ENCODE measurements around the gene KCNAB3.
A peak's percentile ranks its signal among the peaks of the same experiment; 100 is the strongest.

The KCNAB3 gene

GRCh38 chr17:7883781-7884386 is 45.8 kb downstream of the KCNAB3 start:
- Histone ChIP-seq H3K4me1 (ENCODE audit: control insufficient read depth, insufficient read depth, low read length) (peaks cover 22% of the 10 kb centered on the region), H3K27ac (ENCODE audit: extremely low read depth, low read depth, low read length) (peak overlapping the region; percentile 35; the same call in 1 of the 2 replicates), H3K9me3 (ENCODE audit: control insufficient read depth, insufficient read depth, low read depth, low read length) (no peaks in the 10 kb centered on the region), H3K36me3 (ENCODE audit: control insufficient read depth in 2 of 2, insufficient read depth in 1 of 2, low read length in 2 of 2) (peaks cover 17 to 41% of the 10 kb centered on the region in 2 experiments), H3K4me3 (ENCODE audit: low read depth, low read length) (peak overlapping the region; percentile 55)
- POLR2A ChIA-PET = interaction anchor here (0.6 to 1.0 kb wide), 2 partner anchors 16 to 68 kb away, joined by 3 read pairs; no protein-coding TSS in a partner anchor
- CTCF ChIA-PET = interaction anchor here (0.6 to 2.1 kb wide), 6 partner anchors 14 to 175 kb away, joined by 3 to 23 read pairs (median 4); no protein-coding TSS in a partner anchor
- TF ChIP-seq ZNF274 (IDR thresholded peaks at IDR 0.05; ENCODE audit: low read length) = no peak
- no peak for TF ChIP-seq ZNF274 (tag by site-specific recombination; IDR thresholded peaks at IDR 0.05; ENCODE audit: borderline replicate concordance)
- TF ChIP-seq ZNF174 (tag by site-specific recombination; IDR thresholded peaks at IDR 0.05) = no peak
- 0 out of 2 replicates have a peak, but pooled peaks have one; percentile 30 for TF ChIP-seq SP7 (tag by site-specific recombination; IDR thresholded peaks at IDR 0.05)
- peak; percentile 39; the same call in 1 of the 2 replicates for TF ChIP-seq ZNF76 (tag by site-specific recombination; IDR thresholded peaks at IDR 0.05; ENCODE audit: borderline replicate concordance, low read depth)
- no peak for TF ChIP-seq ZNF214 (tag by site-specific recombination; IDR thresholded peaks at IDR 0.05; ENCODE audit: borderline replicate concordance)
- TF ChIP-seq ZNF391 (tag by site-specific recombination; IDR thresholded peaks at IDR 0.05; ENCODE audit: borderline replicate concordance, low read depth) = no peak
- TF ChIP-seq ZNF658 (tag by site-specific recombination; IDR thresholded peaks at IDR 0.05) = no peak
- TF ChIP-seq, protein P1, sequence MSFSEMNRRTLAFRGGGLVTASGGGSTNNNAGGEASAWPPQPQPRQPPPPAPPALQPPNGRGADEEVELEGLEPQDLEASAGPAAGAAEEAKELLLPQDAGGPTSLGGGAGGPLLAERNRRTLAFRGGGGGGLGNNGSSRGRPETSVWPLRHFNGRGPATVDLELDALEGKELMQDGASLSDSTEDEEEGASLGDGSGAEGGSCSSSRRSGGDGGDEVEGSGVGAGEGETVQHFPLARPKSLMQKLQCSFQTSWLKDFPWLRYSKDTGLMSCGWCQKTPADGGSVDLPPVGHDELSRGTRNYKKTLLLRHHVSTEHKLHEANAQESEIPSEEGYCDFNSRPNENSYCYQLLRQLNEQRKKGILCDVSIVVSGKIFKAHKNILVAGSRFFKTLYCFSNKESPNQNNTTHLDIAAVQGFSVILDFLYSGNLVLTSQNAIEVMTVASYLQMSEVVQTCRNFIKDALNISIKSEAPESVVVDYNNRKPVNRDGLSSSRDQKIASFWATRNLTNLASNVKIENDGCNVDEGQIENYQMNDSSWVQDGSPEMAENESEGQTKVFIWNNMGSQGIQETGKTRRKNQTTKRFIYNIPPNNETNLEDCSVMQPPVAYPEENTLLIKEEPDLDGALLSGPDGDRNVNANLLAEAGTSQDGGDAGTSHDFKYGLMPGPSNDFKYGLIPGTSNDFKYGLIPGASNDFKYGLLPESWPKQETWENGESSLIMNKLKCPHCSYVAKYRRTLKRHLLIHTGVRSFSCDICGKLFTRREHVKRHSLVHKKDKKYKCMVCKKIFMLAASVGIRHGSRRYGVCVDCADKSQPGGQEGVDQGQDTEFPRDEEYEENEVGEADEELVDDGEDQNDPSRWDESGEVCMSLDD (tag by site-specific recombination; IDR thresholded peaks at IDR 0.05) = peak; percentile 78
- TF ChIP-seq, protein P2, sequence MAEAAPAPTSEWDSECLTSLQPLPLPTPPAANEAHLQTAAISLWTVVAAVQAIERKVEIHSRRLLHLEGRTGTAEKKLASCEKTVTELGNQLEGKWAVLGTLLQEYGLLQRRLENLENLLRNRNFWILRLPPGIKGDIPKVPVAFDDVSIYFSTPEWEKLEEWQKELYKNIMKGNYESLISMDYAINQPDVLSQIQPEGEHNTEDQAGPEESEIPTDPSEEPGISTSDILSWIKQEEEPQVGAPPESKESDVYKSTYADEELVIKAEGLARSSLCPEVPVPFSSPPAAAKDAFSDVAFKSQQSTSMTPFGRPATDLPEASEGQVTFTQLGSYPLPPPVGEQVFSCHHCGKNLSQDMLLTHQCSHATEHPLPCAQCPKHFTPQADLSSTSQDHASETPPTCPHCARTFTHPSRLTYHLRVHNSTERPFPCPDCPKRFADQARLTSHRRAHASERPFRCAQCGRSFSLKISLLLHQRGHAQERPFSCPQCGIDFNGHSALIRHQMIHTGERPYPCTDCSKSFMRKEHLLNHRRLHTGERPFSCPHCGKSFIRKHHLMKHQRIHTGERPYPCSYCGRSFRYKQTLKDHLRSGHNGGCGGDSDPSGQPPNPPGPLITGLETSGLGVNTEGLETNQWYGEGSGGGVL (tag by site-specific recombination; IDR thresholded peaks at IDR 0.05) = peak; percentile 83
- 0 out of 2 replicates have a peak, but pooled peaks have one; percentile 16 for TF ChIP-seq KLF10 (tag by site-specific recombination; IDR thresholded peaks at IDR 0.05)
- TF ChIP-seq ZNF157 (tag by site-specific recombination; IDR thresholded peaks at IDR 0.05) = no peak
- TF ChIP-seq ZNF558 (tag by site-specific recombination; IDR thresholded peaks at IDR 0.05) = 0 out of 2 replicates have a peak, but pooled peaks have one; percentile 23
- TF ChIP-seq, protein P3, sequence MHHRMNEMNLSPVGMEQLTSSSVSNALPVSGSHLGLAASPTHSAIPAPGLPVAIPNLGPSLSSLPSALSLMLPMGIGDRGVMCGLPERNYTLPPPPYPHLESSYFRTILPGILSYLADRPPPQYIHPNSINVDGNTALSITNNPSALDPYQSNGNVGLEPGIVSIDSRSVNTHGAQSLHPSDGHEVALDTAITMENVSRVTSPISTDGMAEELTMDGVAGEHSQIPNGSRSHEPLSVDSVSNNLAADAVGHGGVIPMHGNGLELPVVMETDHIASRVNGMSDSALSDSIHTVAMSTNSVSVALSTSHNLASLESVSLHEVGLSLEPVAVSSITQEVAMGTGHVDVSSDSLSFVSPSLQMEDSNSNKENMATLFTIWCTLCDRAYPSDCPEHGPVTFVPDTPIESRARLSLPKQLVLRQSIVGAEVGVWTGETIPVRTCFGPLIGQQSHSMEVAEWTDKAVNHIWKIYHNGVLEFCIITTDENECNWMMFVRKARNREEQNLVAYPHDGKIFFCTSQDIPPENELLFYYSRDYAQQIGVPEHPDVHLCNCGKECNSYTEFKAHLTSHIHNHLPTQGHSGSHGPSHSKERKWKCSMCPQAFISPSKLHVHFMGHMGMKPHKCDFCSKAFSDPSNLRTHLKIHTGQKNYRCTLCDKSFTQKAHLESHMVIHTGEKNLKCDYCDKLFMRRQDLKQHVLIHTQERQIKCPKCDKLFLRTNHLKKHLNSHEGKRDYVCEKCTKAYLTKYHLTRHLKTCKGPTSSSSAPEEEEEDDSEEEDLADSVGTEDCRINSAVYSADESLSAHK (tag by site-specific recombination; IDR thresholded peaks at IDR 0.05) = no peak
- TF ChIP-seq ZNF311 (tag by site-specific recombination; IDR thresholded peaks at IDR 0.05; ENCODE audit: borderline replicate concordance) = no peak
- no peak for TF ChIP-seq ZBTB11 (tag by site-specific recombination; conservative IDR thresholded peaks at IDR 0.05; ENCODE audit: low read depth)
- TF ChIP-seq, protein P4, sequence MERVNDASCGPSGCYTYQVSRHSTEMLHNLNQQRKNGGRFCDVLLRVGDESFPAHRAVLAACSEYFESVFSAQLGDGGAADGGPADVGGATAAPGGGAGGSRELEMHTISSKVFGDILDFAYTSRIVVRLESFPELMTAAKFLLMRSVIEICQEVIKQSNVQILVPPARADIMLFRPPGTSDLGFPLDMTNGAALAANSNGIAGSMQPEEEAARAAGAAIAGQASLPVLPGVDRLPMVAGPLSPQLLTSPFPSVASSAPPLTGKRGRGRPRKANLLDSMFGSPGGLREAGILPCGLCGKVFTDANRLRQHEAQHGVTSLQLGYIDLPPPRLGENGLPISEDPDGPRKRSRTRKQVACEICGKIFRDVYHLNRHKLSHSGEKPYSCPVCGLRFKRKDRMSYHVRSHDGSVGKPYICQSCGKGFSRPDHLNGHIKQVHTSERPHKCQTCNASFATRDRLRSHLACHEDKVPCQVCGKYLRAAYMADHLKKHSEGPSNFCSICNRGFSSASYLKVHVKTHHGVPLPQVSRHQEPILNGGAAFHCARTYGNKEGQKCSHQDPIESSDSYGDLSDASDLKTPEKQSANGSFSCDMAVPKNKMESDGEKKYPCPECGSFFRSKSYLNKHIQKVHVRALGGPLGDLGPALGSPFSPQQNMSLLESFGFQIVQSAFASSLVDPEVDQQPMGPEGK (tag by site-specific recombination; IDR thresholded peaks at IDR 0.05) = peak; percentile 98
- TF ChIP-seq MYNN (tag by site-specific recombination; IDR thresholded peaks at IDR 0.05; ENCODE audit: borderline replicate concordance) = no peak
- TF ChIP-seq ZNF449 (tag by site-specific recombination; IDR thresholded peaks at IDR 0.05) = no peak
- TF ChIP-seq, protein P5, sequence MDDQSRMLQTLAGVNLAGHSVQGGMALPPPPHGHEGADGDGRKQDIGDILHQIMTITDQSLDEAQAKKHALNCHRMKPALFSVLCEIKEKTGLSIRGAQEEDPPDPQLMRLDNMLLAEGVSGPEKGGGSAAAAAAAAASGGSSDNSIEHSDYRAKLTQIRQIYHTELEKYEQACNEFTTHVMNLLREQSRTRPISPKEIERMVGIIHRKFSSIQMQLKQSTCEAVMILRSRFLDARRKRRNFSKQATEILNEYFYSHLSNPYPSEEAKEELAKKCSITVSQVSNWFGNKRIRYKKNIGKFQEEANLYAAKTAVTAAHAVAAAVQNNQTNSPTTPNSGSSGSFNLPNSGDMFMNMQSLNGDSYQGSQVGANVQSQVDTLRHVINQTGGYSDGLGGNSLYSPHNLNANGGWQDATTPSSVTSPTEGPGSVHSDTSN (CRISPR knock-in tag; IDR thresholded peaks at IDR 0.05) = no peak

Measured in HEK293 (cell line).